Measurements from ENCODE around the gene TOR4A. TPM values are rescaled to one million over a fixed set of nuclear protein-coding genes. Genes with fewer than 3 reads are reported as not detected.

The TOR4A gene
- total RNA-seq, 1 experiment from 2014 or later, result 37.1 TPM

GRCh38 chr9:137321726-137322361 lies 44.3 kb downstream of the TOR4A start:
- in situ Hi-C loops (cut with HindIII; ENCODE audit: low pct_unique_long_range_greater_than_20kb, low sequenced_read_pairs), result no loop called here
- no peak for ATAC-seq
- BruUV-seq (replicated peaks), result no TSS peak
- Histone ChIP-seq H3K4me1 (ENCODE audit: control insufficient read depth, insufficient read depth, low read length) (no peaks in the 10 kb centered on the region; the same call in 1 of the 2 replicates), H3K27ac (ENCODE audit: low read length) (no peak overlapping the region), H3K9me3 (ENCODE audit: control insufficient read depth, insufficient read depth, low read depth, low read length) (no peaks in the 10 kb centered on the region), H3K4me3 (ENCODE audit: low read depth in 2 of 2, low read length in 2 of 2) (no peak overlapping the region), H3K36me3 (ENCODE audit: control insufficient read depth, insufficient read depth, low read length) (no peaks in the 10 kb centered on the region), H3K27me3 (ENCODE audit: control insufficient read depth, insufficient read depth, low read length) (no peaks in the 10 kb centered on the region)
- no peak for DNase-seq (ENCODE audit: low read depth, low spot score)
- intact Hi-C loops (cut with micrococcal nuclease; ENCODE audit: unreplicated experiment), result no loop called here
- ChIA-PET POLR2A (no interaction called here), CTCF (no interaction called here)
- no peak for TF ChIP-seq POLR2AphosphoS5 (IDR thresholded peaks at IDR 0.05; ENCODE audit: low read depth, low read length)
- TF ChIP-seq TCF7L2 (IDR thresholded peaks at IDR 0.05; ENCODE audit: low read depth, low read length), result no peak
- TF ChIP-seq SIN3A (IDR thresholded peaks at IDR 0.05; ENCODE audit: borderline replicate concordance, insufficient read depth, low read depth, low read length), result no peak
- TF ChIP-seq, protein P1, sequence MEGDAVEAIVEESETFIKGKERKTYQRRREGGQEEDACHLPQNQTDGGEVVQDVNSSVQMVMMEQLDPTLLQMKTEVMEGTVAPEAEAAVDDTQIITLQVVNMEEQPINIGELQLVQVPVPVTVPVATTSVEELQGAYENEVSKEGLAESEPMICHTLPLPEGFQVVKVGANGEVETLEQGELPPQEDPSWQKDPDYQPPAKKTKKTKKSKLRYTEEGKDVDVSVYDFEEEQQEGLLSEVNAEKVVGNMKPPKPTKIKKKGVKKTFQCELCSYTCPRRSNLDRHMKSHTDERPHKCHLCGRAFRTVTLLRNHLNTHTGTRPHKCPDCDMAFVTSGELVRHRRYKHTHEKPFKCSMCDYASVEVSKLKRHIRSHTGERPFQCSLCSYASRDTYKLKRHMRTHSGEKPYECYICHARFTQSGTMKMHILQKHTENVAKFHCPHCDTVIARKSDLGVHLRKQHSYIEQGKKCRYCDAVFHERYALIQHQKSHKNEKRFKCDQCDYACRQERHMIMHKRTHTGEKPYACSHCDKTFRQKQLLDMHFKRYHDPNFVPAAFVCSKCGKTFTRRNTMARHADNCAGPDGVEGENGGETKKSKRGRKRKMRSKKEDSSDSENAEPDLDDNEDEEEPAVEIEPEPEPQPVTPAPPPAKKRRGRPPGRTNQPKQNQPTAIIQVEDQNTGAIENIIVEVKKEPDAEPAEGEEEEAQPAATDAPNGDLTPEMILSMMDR (IDR thresholded peaks at IDR 0.05), result no peak
- TF ChIP-seq REST (IDR thresholded peaks at IDR 0.05; ENCODE audit: insufficient read depth in 1 of 2, low read depth in 2 of 2, low read length in 1 of 2), result no peak

- Histone ChIP-seq H3K9me3 (ENCODE audit: control insufficient read depth, insufficient read depth, low read depth, low read length) (no peaks in the 10 kb centered on the region), H3K27me3 (ENCODE audit: control insufficient read depth, insufficient read depth, low read length) (peaks cover 2% of the 10 kb centered on the region; the same call in 1 of the 2 replicates), H3K36me3 (ENCODE audit: control insufficient read depth, insufficient read depth, low read length) (no peaks in the 10 kb centered on the region), H3K4me1 (ENCODE audit: control insufficient read depth, insufficient read depth, low read length) (no peaks in the 10 kb centered on the region), H3K27ac (ENCODE audit: low read length) (no peak overlapping the region), H3K4me3 (ENCODE audit: low read depth in 2 of 2, low read length in 2 of 2) (no peak overlapping the region)
- in situ Hi-C loops (cut with HindIII; ENCODE audit: low pct_unique_long_range_greater_than_20kb, low sequenced_read_pairs) (no loop called here), intact Hi-C loops (cut with micrococcal nuclease; ENCODE audit: unreplicated experiment) (no loop called here)
- DNase-seq (ENCODE audit: low read depth, low spot score) (no peak), ATAC-seq (no peak)
- BruUV-seq (replicated peaks), result no TSS peak
- POLR2A ChIA-PET, result no interaction called here
- no peak for TF ChIP-seq REST (IDR thresholded peaks at IDR 0.05; ENCODE audit: insufficient read depth in 1 of 2, low read depth in 2 of 2, low read length in 1 of 2)
- CTCF ChIA-PET, result no interaction called here
Measured at GRCh38 chr9:137323531-137324331, 46.2 kb downstream of the TOR4A start.
